NCI-H1436 treated with DMSO at 0.1 percent for 48 hours (cell line): Measurements from ENCODE around the gene DDIT3.
"Not testable (repeated sequence)": the region's sequence is repeated elsewhere in the genome, so short reads cannot be mapped to it uniquely, and the experiment has no call there.

ENCODE experiments used
- DNase-seq: peaks from one replicate; lab custom pipeline; 2025; lab: John Stamatoyannopoulos, UW

Gene DDIT3

GRCh38 chr12:57513266-57513665 is 7.0 kb downstream of the DDIT3 start:
- no peak for DNase-seq

GRCh38 chr12:57512665-57513064 is 7.6 kb downstream of the DDIT3 start:
- DNase-seq, result no peak

GRCh38 chr12:57511588-57512325 is 8.6 kb downstream of the DDIT3 start:
- no peak for DNase-seq

- no peak for DNase-seq
These were observed 9.2 kb downstream of the DDIT3 start for GRCh38 chr12:57511161-57511560.

- DNase-seq, result not testable (repeated sequence)
These were observed 12.5 kb downstream of the DDIT3 start for GRCh38 chr12:57507796-57508195.

GRCh38 chr12:57506541-57506940 is 13.8 kb downstream of the DDIT3 start:
- DNase-seq, result not testable (repeated sequence)

- DNase-seq, result not testable (repeated sequence)
These were observed 17.9 kb downstream of the DDIT3 start for GRCh38 chr12:57502311-57502969.

- no peak for DNase-seq
These were observed 20.1 kb downstream of the DDIT3 start for GRCh38 chr12:57500213-57500612.

- no peak for DNase-seq
These were observed 21.7 kb downstream of the DDIT3 start for GRCh38 chr12:57498571-57498970.

GRCh38 chr12:57498132-57498502 is 22.2 kb downstream of the DDIT3 start:
- no peak for DNase-seq

- DNase-seq, result no peak
These were observed 22.8 kb downstream of the DDIT3 start for GRCh38 chr12:57497223-57498131.

- no peak for DNase-seq
These were observed 23.5 kb downstream of the DDIT3 start for GRCh38 chr12:57496822-57497221.

- DNase-seq, result not testable (repeated sequence)
These were observed 25.1 kb downstream of the DDIT3 start for GRCh38 chr12:57495051-57495701.

- DNase-seq, result no peak
These were observed 28.7 kb downstream of the DDIT3 start for GRCh38 chr12:57491393-57492280.

- DNase-seq, result no peak
These were observed 30.2 kb downstream of the DDIT3 start for GRCh38 chr12:57490126-57490525.

GRCh38 chr12:57489157-57489641 is 31.1 kb downstream of the DDIT3 start:
- DNase-seq, result no peak

- DNase-seq, result no peak
These were observed 31.7 kb downstream of the DDIT3 start for GRCh38 chr12:57488402-57489156.

GRCh38 chr12:57487597-57488401 is 32.5 kb downstream of the DDIT3 start, which contains the start of gene MARS1:
MARS1 (plus strand) TSS chr12:57488068; CDS start chr12:57488091, 23 bp downstream.
- DNase-seq, result peak; percentile 80

- DNase-seq, result no peak
These were observed 33.2 kb downstream of the DDIT3 start for GRCh38 chr12:57487055-57487596.
